ENCODE data around the gene CYB5A.
"Not testable (repeated sequence)": the region's sequence is repeated elsewhere in the genome, so short reads cannot be mapped to it uniquely, and the experiment has no call there.

Gene CYB5A

GRCh38 chr18:74291771-74292540 lies at the start of gene CYB5A:
TSS of gene CYB5A (minus strand) at chr18:74291963. CDS start at chr18:74291875, 88 bp downstream.
- DNase-seq (ENCODE audit: low spot score) = peak; percentile 99

- DNase-seq (ENCODE audit: low spot score) = no peak
Observed at GRCh38 chr18:74337912-74338309, 46.1 kb upstream of the CYB5A start.

- no peak for DNase-seq (ENCODE audit: low spot score)
Observed at GRCh38 chr18:74337155-74337911, 45.6 kb upstream of the CYB5A start.

- DNase-seq (ENCODE audit: low spot score) = no peak
Observed at GRCh38 chr18:74336656-74337055, 44.9 kb upstream of the CYB5A start.

GRCh38 chr18:74334242-74334893 lies 42.6 kb upstream of the CYB5A start:
- DNase-seq (ENCODE audit: low spot score) = no peak

GRCh38 chr18:74333091-74333490 lies 41.3 kb upstream of the CYB5A start:
- DNase-seq (ENCODE audit: low spot score) = no peak

GRCh38 chr18:74331404-74331803 lies 39.6 kb upstream of the CYB5A start:
- DNase-seq (ENCODE audit: low spot score) = no peak

GRCh38 chr18:74329688-74330205 lies 38.0 kb upstream of the CYB5A start:
- DNase-seq (ENCODE audit: low spot score) = no peak

- DNase-seq (ENCODE audit: low spot score) = no peak
Observed at GRCh38 chr18:74328206-74328605, 36.4 kb upstream of the CYB5A start.

- not testable (repeated sequence) for DNase-seq (ENCODE audit: low spot score)
Observed at GRCh38 chr18:74326791-74327190, 35.0 kb upstream of the CYB5A start.

- no peak for DNase-seq (ENCODE audit: low spot score)
Observed at GRCh38 chr18:74326231-74326630, 34.5 kb upstream of the CYB5A start.

GRCh38 chr18:74316257-74317170 lies 24.8 kb upstream of the CYB5A start:
- DNase-seq (ENCODE audit: low spot score) = peak; percentile 28

GRCh38 chr18:74315464-74316256 lies 23.9 kb upstream of the CYB5A start, which contains the start of gene C18orf63:
TSS of gene C18orf63 (plus strand) at chr18:74315839. CDS start at chr18:74317866, 2,027 bp downstream.
- no peak for DNase-seq (ENCODE audit: low spot score)

GRCh38 chr18:74314759-74315463 lies 23.1 kb upstream of the CYB5A start:
- no peak for DNase-seq (ENCODE audit: low spot score)

- DNase-seq (ENCODE audit: low spot score) = no peak
Observed at GRCh38 chr18:74311000-74311399, 19.2 kb upstream of the CYB5A start.

GRCh38 chr18:74310411-74310810 lies 18.6 kb upstream of the CYB5A start:
- DNase-seq (ENCODE audit: low spot score) = peak; percentile 18

GRCh38 chr18:74303936-74304335 lies 12.2 kb upstream of the CYB5A start:
- DNase-seq (ENCODE audit: low spot score) = no peak

- no peak for DNase-seq (ENCODE audit: low spot score)
Observed at GRCh38 chr18:74303306-74303705, 11.5 kb upstream of the CYB5A start.

GRCh38 chr18:74299746-74300145 lies 8.0 kb upstream of the CYB5A start:
- DNase-seq (ENCODE audit: low spot score) = no peak

GRCh38 chr18:74299162-74299561 lies 7.4 kb upstream of the CYB5A start:
- no peak for DNase-seq (ENCODE audit: low spot score)
